ENCODE data around the gene ADGRG1. TPM values are rescaled to one million over a fixed set of nuclear protein-coding genes. Genes with fewer than 3 reads are reported as not detected.

Gene ADGRG1
- total and polyA plus RNA-seq, 2 donors (not counting 1 experiment from before 2014, with no cell fraction given): 1.6 to 1.8 TPM

GRCh38 chr16:57651344-57652333 is 23.2 kb downstream of the ADGRG1 start:
- H4K20me1 ChIP-seq (ENCODE audit: control insufficient read depth, extremely low read depth, insufficient read depth, low read length): no peaks in the 10 kb centered on the region
- no peak for TF ChIP-seq EZH2 (IDR thresholded peaks at IDR 0.05; ENCODE audit: low read length, missing control alignments)
- TF ChIP-seq, protein P1, sequence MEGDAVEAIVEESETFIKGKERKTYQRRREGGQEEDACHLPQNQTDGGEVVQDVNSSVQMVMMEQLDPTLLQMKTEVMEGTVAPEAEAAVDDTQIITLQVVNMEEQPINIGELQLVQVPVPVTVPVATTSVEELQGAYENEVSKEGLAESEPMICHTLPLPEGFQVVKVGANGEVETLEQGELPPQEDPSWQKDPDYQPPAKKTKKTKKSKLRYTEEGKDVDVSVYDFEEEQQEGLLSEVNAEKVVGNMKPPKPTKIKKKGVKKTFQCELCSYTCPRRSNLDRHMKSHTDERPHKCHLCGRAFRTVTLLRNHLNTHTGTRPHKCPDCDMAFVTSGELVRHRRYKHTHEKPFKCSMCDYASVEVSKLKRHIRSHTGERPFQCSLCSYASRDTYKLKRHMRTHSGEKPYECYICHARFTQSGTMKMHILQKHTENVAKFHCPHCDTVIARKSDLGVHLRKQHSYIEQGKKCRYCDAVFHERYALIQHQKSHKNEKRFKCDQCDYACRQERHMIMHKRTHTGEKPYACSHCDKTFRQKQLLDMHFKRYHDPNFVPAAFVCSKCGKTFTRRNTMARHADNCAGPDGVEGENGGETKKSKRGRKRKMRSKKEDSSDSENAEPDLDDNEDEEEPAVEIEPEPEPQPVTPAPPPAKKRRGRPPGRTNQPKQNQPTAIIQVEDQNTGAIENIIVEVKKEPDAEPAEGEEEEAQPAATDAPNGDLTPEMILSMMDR (conservative IDR thresholded peaks at IDR 0.05 in 1 of 2, IDR thresholded peaks at IDR 0.05 in 1 of 2; ENCODE audit: low read depth in 1 of 2, low read length in 2 of 2): no peak
- no peaks in the 10 kb centered on the region for H3K36me3 ChIP-seq (ENCODE audit: control insufficient read depth, insufficient read depth, low read length)
- no peak overlapping the region for H3K4me3 ChIP-seq (replicated peaks in 1 of 4; ENCODE audit: control extremely low read depth in 1 of 4, insufficient read depth in 1 of 4, low read depth in 3 of 4, low read length in 4 of 4)
- no peak overlapping the region for H3K4me2 ChIP-seq (ENCODE audit: extremely low read depth, insufficient read depth, low read length)
- H2AFZ ChIP-seq (ENCODE audit: low read length): no peak overlapping the region
- no peaks in the 10 kb centered on the region for H3K27me3 ChIP-seq (ENCODE audit: control insufficient read depth, insufficient read depth, low read length)
- H3K9ac ChIP-seq (ENCODE audit: insufficient read depth, low read length): no peak overlapping the region
- no peak for DNase-seq (ENCODE audit: low read depth in 2 of 2)
- no peaks in the 10 kb centered on the region for H3K79me2 ChIP-seq (ENCODE audit: control insufficient read depth, insufficient read depth, low read length)
- H3K4me1 ChIP-seq (ENCODE audit: control insufficient read depth, extremely low read depth, insufficient read depth, low read length): no peaks in the 10 kb centered on the region
- no peak overlapping the region for H3K27ac ChIP-seq (ENCODE audit: insufficient read depth, low read length)
- no peaks in the 10 kb centered on the region for H3K9me3 ChIP-seq (ENCODE audit: control insufficient read depth, insufficient read depth, low read depth, low read length)

DNA sequence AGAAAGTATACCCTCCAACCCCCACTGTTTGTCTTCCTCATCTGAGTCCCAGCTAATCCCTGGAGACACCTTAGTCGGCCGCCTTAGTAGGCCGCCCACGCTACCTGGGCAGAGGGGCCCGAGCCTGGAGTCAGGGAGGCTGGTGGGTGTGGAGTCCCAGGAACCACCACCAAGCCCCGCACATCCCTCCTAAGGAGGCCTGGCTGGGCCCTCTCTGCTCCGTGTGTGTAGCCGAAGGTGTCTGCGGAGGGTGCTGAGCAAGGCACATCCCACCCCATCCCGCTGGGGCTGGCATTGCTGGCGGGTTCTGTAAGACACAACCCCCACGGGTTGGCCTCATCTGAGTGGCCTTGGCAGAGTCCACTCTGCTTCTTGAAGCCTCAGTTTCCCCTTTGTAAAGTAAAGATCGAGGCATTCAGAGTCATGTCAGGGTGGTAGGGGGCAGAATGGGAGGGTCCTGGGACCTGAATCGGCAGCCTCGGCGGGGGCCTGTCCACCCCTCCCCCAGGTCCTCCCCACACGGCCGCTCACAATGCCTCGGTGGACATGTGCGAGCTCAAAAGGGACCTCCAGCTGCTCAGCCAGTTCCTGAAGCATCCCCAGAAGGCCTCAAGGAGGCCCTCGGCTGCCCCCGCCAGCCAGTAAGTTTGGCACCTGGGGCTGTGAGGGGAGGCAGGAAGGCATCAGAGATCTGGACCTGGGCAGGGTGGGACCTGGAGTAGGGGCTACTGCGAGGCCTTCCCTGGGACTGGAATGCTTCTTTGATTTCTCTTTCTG is 24.5 kb downstream of the ADGRG1 start:
- Histone ChIP-seq H3K9ac (ENCODE audit: insufficient read depth, low read length) (no peak overlapping the region), H3K27ac (ENCODE audit: insufficient read depth, low read length) (no peak overlapping the region), H3K9me3 (ENCODE audit: control insufficient read depth, insufficient read depth, low read depth, low read length) (no peaks in the 10 kb centered on the region), H2AFZ (ENCODE audit: low read length) (no peak overlapping the region), H3K27me3 (ENCODE audit: control insufficient read depth, insufficient read depth, low read length) (no peaks in the 10 kb centered on the region), H3K4me3 (replicated peaks in 1 of 4; ENCODE audit: control extremely low read depth in 1 of 4, insufficient read depth in 1 of 4, low read depth in 3 of 4, low read length in 4 of 4) (no peak overlapping the region), H3K4me2 (ENCODE audit: extremely low read depth, insufficient read depth, low read length) (no peak overlapping the region), H3K4me1 (ENCODE audit: control insufficient read depth, extremely low read depth, insufficient read depth, low read length) (no peaks in the 10 kb centered on the region), H3K79me2 (ENCODE audit: control insufficient read depth, insufficient read depth, low read length) (no peaks in the 10 kb centered on the region), H3K36me3 (ENCODE audit: control insufficient read depth, insufficient read depth, low read length) (no peaks in the 10 kb centered on the region), H4K20me1 (ENCODE audit: control insufficient read depth, extremely low read depth, insufficient read depth, low read length) (no peaks in the 10 kb centered on the region)
- TF ChIP-seq, protein P1 (conservative IDR thresholded peaks at IDR 0.05 in 1 of 2, IDR thresholded peaks at IDR 0.05 in 1 of 2; ENCODE audit: low read depth in 1 of 2, low read length in 2 of 2): no peak
- TF ChIP-seq EZH2 (IDR thresholded peaks at IDR 0.05; ENCODE audit: low read length, missing control alignments): no peak
- DNase-seq (ENCODE audit: low read depth in 2 of 2): no peak

DNA sequence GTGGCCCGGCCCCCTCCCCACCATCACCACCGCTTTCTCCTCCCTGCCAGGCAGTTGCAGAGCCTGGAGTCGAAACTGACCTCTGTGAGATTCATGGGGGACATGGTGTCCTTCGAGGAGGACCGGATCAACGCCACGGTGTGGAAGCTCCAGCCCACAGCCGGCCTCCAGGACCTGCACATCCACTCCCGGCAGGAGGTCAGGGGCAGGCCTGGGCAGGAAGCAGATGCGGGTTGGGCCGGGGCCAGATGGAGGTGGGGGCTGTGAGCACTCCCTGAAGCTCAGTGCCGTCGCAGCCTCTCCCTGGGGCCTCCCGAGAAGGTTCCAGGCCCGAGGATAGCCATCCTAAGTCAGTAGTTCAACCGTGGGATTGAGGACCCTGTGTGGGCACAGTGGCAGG is 25.5 kb downstream of the ADGRG1 start:
- H2AFZ ChIP-seq (ENCODE audit: low read length): no peak overlapping the region
- no peaks in the 10 kb centered on the region for H3K9me3 ChIP-seq (ENCODE audit: control insufficient read depth, insufficient read depth, low read depth, low read length)
- H3K9ac ChIP-seq (ENCODE audit: insufficient read depth, low read length): no peak overlapping the region
- DNase-seq (ENCODE audit: low read depth in 2 of 2): no peak
- H3K79me2 ChIP-seq (ENCODE audit: control insufficient read depth, insufficient read depth, low read length): no peaks in the 10 kb centered on the region
- H4K20me1 ChIP-seq (ENCODE audit: control insufficient read depth, extremely low read depth, insufficient read depth, low read length): no peaks in the 10 kb centered on the region
- no peak overlapping the region for H3K4me2 ChIP-seq (ENCODE audit: extremely low read depth, insufficient read depth, low read length)
- no peaks in the 10 kb centered on the region for H3K4me1 ChIP-seq (ENCODE audit: control insufficient read depth, extremely low read depth, insufficient read depth, low read length)
- no peak overlapping the region for H3K27ac ChIP-seq (ENCODE audit: insufficient read depth, low read length)
- no peak overlapping the region for H3K4me3 ChIP-seq (replicated peaks in 1 of 4; ENCODE audit: control extremely low read depth in 1 of 4, insufficient read depth in 1 of 4, low read depth in 3 of 4, low read length in 4 of 4)
- TF ChIP-seq, protein P1 (conservative IDR thresholded peaks at IDR 0.05 in 1 of 2, IDR thresholded peaks at IDR 0.05 in 1 of 2; ENCODE audit: low read depth in 1 of 2, low read length in 2 of 2): no peak
- no peak for TF ChIP-seq EZH2 (IDR thresholded peaks at IDR 0.05; ENCODE audit: low read length, missing control alignments)
- no peaks in the 10 kb centered on the region for H3K27me3 ChIP-seq (ENCODE audit: control insufficient read depth, insufficient read depth, low read length)
- no peaks in the 10 kb centered on the region for H3K36me3 ChIP-seq (ENCODE audit: control insufficient read depth, insufficient read depth, low read length)
